ENCODE results near the gene PDZD2.

Gene PDZD2

DNA sequence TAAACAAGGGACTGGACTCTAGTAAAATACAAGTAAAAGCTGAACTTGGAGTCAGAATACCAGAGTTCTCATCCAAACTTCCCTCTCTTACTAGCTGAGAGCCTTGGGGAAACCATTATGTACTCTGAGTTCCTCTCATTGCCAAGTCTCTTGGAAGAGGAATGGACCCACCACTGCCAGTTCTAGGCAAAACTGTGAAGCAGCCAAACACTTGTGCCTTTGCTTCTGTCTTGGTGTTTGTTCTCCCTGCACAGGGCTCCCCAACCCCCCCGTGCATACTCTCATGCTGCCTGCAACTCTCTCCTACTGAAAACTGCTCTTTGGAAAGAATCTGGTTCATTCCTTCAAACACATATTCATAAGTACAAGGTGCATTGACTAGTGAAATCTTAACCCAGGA lies 102.6 kb downstream of the PDZD2 start:
- DNase-seq (ENCODE audit: low read depth), result no peak
- TF ChIP-seq, protein P1, sequence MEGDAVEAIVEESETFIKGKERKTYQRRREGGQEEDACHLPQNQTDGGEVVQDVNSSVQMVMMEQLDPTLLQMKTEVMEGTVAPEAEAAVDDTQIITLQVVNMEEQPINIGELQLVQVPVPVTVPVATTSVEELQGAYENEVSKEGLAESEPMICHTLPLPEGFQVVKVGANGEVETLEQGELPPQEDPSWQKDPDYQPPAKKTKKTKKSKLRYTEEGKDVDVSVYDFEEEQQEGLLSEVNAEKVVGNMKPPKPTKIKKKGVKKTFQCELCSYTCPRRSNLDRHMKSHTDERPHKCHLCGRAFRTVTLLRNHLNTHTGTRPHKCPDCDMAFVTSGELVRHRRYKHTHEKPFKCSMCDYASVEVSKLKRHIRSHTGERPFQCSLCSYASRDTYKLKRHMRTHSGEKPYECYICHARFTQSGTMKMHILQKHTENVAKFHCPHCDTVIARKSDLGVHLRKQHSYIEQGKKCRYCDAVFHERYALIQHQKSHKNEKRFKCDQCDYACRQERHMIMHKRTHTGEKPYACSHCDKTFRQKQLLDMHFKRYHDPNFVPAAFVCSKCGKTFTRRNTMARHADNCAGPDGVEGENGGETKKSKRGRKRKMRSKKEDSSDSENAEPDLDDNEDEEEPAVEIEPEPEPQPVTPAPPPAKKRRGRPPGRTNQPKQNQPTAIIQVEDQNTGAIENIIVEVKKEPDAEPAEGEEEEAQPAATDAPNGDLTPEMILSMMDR (IDR thresholded peaks at IDR 0.05; ENCODE audit: insufficient read depth, low read depth, low read length, missing control alignments), result no peak
- H3K4me3 ChIP-seq (ENCODE audit: low read length), result no peak overlapping the region

DNA sequence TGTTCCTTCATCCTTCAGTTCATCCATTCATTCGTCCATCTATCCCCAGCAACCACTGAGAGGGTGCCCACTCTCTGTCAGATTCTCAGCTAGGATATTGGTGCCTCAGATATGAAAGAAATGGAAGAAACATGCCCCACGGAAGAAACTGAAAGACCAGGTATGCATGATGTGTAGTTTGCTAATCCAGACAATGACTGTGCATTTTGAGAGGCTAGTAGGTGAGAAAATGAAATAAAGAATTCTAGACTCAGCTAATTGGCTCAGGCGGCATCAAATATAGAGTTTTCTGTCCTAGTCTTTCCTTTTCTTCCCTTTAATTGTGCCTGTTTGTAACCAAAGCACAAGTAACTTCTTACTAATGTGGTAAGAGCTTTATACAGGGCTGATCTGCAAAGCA lies 104.7 kb downstream of the PDZD2 start:
- DNase-seq (ENCODE audit: low read depth), result no peak
- no peak overlapping the region for H3K4me3 ChIP-seq (ENCODE audit: low read length)
- TF ChIP-seq, protein P1 (IDR thresholded peaks at IDR 0.05; ENCODE audit: insufficient read depth, low read depth, low read length, missing control alignments), result no peak

DNA sequence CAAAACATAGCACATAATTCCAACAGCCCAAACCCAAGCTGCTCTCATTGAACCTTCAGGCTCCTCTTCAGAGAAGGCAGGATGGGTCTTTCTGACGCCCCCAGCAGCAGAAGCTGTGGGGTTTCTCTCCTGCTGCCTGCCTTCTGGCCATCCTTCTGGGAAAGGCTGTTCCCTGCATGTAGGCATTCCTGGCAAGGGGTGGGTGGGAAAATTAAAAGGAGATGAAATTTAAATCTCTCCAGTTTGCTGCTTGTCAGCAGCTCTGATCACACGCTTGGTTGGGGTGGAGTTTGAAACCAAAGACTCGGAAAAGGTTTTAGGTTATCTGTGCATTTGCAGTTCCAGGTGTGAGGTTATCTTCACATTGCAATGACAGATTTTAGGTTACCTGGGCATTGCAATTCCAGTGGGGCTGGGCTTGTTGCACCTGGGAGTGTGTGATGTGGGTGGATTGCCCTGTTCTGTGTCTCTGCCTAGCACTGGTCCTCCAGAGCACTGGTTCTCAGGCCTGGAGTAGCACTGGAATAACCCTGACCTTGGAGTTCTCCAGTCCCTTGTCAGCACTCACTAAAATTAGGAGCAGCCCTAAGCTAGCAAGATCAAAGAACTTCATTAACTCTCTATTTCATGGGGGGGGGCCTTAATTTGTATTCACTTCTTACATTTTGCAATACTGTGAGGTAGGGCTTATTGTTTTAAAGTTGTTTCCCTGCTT lies 109.7 kb downstream of the PDZD2 start:
- TF ChIP-seq, protein P1 (IDR thresholded peaks at IDR 0.05; ENCODE audit: insufficient read depth, low read depth, low read length, missing control alignments), result no peak
- no peak overlapping the region for H3K4me3 ChIP-seq (ENCODE audit: low read length)
- no peak for DNase-seq (ENCODE audit: low read depth)

DNA sequence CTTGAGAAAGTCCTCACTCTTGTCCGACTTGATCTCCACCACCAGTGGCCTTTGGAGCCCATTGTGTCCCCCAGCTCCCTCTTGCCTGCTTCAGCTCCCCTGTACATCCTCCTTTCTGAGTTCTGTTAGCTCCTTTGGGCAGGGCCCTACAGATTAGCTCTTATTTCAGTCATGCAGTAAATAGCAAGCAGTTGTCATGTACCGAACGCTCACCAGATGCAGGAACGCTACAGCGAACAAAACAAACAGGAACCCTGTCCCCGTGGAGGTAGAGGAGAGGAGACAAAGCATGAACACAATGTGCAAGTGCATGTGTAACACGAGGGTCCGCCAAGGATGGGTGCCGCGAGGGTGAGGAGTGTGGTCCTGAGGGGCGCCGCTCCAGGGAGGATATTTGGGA lies 111.3 kb downstream of the PDZD2 start:
- no peak overlapping the region for H3K4me3 ChIP-seq (ENCODE audit: low read length)
- DNase-seq (ENCODE audit: low read depth), result no peak
- TF ChIP-seq, protein P1 (IDR thresholded peaks at IDR 0.05; ENCODE audit: insufficient read depth, low read depth, low read length, missing control alignments), result no peak

DNA sequence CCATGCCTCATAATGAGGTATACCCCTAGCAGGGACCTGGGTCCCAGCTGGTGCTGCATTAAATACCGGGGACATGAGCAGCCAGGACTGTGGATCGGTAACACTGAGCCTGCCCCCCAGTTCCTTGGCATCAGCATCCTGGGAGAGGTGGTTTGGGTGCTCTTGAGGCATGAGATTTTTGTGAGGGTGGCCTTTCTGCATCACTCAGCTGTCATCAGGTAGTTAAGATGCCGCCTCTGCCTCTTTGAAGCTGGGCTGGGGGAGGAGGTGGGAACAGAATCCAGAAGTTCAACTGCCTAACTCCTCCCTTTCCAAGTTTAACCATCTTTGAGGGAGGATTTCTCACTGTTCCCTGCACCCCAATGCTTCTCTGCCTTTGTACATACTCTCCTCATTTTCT lies 112.7 kb downstream of the PDZD2 start:
- no peak for DNase-seq (ENCODE audit: low read depth)
- TF ChIP-seq, protein P1 (IDR thresholded peaks at IDR 0.05; ENCODE audit: insufficient read depth, low read depth, low read length, missing control alignments), result no peak

DNA sequence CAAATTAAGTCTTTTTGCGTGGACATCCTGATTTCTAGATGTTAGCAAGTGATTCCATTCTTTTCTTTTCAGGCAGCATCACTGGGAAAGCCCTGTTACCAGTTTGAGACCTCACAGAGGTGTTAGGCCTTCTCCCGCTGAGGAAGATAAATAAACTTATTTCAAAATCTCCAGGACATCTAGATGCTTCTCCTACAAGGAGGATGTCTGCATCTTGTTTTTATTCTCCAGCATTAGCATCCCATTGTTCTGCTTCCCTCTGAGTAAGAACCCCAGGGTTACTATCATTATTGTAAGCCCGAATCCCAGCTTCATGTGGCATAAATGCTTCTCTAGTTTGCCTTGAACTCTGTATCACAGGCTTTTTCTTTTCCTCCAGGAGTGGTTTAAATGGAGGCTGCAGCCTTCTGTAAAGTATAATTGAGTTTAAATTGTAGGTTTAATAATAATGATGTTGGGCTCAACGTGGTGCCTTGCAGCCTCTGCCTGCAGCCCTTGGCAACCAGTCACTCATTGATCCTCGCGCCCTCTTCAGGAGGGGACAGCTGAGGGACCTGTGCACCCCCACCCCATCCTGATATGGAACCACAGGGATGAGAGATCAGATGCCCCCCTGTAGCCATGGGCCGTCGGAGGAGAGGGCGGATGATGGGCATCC lies 114.9 kb downstream of the PDZD2 start:
- no peak for DNase-seq (ENCODE audit: low read depth)
- no peak overlapping the region for H3K4me3 ChIP-seq (ENCODE audit: low read length)
- TF ChIP-seq, protein P1 (IDR thresholded peaks at IDR 0.05; ENCODE audit: insufficient read depth, low read depth, low read length, missing control alignments), result no peak

More for the DNA sequence above, 112.7 kb downstream of the PDZD2 start:
- H3K4me3 ChIP-seq (ENCODE audit: low read length), result no peak overlapping the region

DNA sequence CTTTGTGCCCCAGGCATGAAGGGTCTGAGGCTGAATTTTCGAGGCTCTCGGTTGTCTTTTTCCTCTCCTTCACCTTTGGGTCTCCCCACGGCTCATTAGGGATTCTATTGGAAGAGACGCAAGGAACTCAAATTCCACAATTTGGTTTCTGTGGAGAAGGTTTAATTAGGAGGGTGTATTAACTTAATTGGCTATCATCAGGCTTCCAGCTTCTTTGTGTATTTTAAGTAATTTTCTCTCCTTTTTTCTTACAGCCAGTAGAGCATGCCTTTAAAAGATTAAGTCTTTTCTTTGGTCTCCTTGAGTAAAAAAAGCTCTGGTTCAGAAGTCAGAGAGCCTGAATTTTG lies 115.4 kb downstream of the PDZD2 start:
- no peak overlapping the region for H3K4me3 ChIP-seq (ENCODE audit: low read length)
- TF ChIP-seq, protein P1 (IDR thresholded peaks at IDR 0.05; ENCODE audit: insufficient read depth, low read depth, low read length, missing control alignments), result no peak
- DNase-seq (ENCODE audit: low read depth), result no peak

Data from epithelial cell of esophagus (primary cell).